ENCODE measurements around the gene TASP1. TPM values are rescaled to one million over a fixed set of nuclear protein-coding genes. Genes with fewer than 3 reads are reported as not detected.
A peak's percentile ranks its signal among the peaks of the same experiment; 100 is the strongest.

The TASP1 gene
- total and polyA plus RNA-seq, 10 of the 15 experiments (the other 5 are each of a cell fraction or from before 2014, with no cell fraction given) = 7.4 to 17.8 (median 10.5) TPM

- TF ChIP-seq MLLT1 (IDR thresholded peaks at IDR 0.05) (no peak), CBX5 (IDR thresholded peaks at IDR 0.05; ENCODE audit: low read depth) (no peak)
Measured at GRCh38 chr20:13342469-13343242, 296.1 kb downstream of the TASP1 start (continued).

DNA sequence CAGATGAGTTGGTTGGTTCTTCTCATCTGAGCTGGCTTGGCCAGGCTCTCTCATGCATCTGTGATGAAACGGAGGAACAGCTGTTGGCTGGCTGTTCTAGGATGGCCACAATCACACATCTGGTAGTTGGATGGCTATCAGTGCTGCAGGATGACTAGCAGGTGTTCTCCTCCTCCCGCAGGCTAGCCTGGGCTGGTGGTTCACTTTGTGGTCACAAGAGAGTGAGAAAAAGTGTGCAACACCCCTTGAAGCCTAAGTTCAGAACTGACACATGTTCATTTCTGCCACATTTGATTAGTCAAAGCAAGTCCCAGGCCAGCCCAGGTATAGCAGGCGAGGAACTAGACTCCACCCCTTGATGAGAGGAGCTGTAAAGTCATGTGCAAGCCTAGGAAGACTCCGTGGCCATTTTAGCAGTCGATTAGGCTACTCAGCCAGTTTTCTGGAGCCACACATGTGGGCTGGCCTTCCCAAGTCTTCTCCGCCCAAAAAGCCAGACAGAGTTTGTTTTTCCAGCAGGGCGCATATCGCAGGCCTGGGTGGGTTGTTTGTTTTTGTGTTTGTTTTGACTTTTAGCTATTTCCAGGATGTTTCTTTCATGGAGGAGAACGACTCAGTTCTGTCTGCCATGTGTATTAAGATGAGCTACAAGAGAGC lies 296.9 kb downstream of the TASP1 start:
- ATAC-seq (peak; percentile 35), DNase-seq (ENCODE audit: low read depth, low spot score) (no peak), FAIRE-seq (no peak)
- Histone ChIP-seq H3K9me3 (replicated peaks; ENCODE audit: control insufficient read depth, insufficient read depth, low read length) (no peaks in the 10 kb centered on the region), H3K9ac (ENCODE audit: control insufficient read depth, insufficient read depth, low read length) (no peak overlapping the region), H3K4me2 (ENCODE audit: control insufficient read depth, insufficient read depth) (no peak overlapping the region), H3K36me3 (ENCODE audit: control insufficient read depth in 2 of 2, insufficient read depth in 2 of 2, low read length in 1 of 2) (no peaks in the 10 kb centered on the region), H4K20me1 (ENCODE audit: control insufficient read depth, insufficient read depth) (no peaks in the 10 kb centered on the region), H3K27ac (ENCODE audit: control insufficient read depth, insufficient read depth) (no peak overlapping the region), H3K79me2 (ENCODE audit: control insufficient read depth, insufficient read depth, low read length) (no peaks in the 10 kb centered on the region), H3K4me3 (no peak overlapping the region), H2AFZ (ENCODE audit: control insufficient read depth, low read depth, low read length) (no peak overlapping the region), H3K4me1 (ENCODE audit: control insufficient read depth, insufficient read depth, low read length) (no peaks in the 10 kb centered on the region; the same call in 1 of the 2 replicates), H3K27me3 (replicated peaks in 1 of 2; ENCODE audit: control insufficient read depth in 2 of 2, insufficient read depth in 2 of 2, low read length in 1 of 2) (no peaks in the 10 kb centered on the region)
- intact Hi-C loops (cut with micrococcal nuclease; ENCODE audit: unreplicated experiment) (no loop called here), in situ Hi-C loops (cut with MboI) (no loop called here)
- 41% methylated on average over 9 of the region's 9 CpGs for WGBS (ENCODE audit: insufficient coverage, insufficient replicate concordance, low lambda C conversion rate, missing lambda C conversion rate)
- RAD21 ChIA-PET (ENCODE audit: unreplicated experiment) = interaction anchor here (0.8 to 5.7 kb wide), 6 partner anchors 9 to 221 kb away, joined by 4 to 54 read pairs (median 10); no protein-coding TSS in a partner anchor
- CTCF ChIA-PET = interaction anchor here (0.9 to 3.8 kb wide), 6 partner anchors 11 to 232 kb away, joined by 3 to 19 read pairs (median 3); no protein-coding TSS in a partner anchor
- POLR2A ChIA-PET = interaction anchor here (0.8 kb wide), 1 partner anchor 11 kb away, joined by 4 read pairs; no protein-coding TSS in a partner anchor
- SMC1A ChIA-PET (ENCODE audit: uncharacterized antibody, unreplicated experiment) = interaction anchor here (0.9 to 14.3 kb wide), 11 partner anchors 10 to 205 kb away, joined by 3 to 165 read pairs (median 6); no protein-coding TSS in a partner anchor
- no TSS peak for BruUV-seq (replicated peaks)
- TF ChIP-seq SIX5 (IDR thresholded peaks at IDR 0.05; ENCODE audit: low read depth, low read length, severe bottlenecking) = no peak
- peak; percentile 82 for TF ChIP-seq TCF12 (IDR thresholded peaks at IDR 0.05; ENCODE audit: low read depth, low read length)
- no peak for TF ChIP-seq NRF1 (conservative IDR thresholded peaks at IDR 0.05; ENCODE audit: low read depth, low read length)
- TF ChIP-seq IRF4 (IDR thresholded peaks at IDR 0.05; ENCODE audit: low read depth, low read length) = no peak
- no peak for TF ChIP-seq NR2F1 (conservative IDR thresholded peaks at IDR 0.05)
- no peak for TF ChIP-seq NR2C2 (IDR thresholded peaks at IDR 0.05; ENCODE audit: borderline replicate concordance, control insufficient read depth, insufficient read length, low read depth)
- no peak for TF ChIP-seq CBX3 (IDR thresholded peaks at IDR 0.05; ENCODE audit: borderline replicate concordance, low read depth)
- no peak for TF ChIP-seq ASH2L (IDR thresholded peaks at IDR 0.05; ENCODE audit: borderline replicate concordance, low read depth)
- peak; percentile 58; the same call in 1 of the 2 replicates for TF ChIP-seq TCF3 (IDR thresholded peaks at IDR 0.05; ENCODE audit: borderline replicate concordance, insufficient read depth, low read depth, low read length)
- TF ChIP-seq ZBTB11 (CRISPR knock-in tag; IDR thresholded peaks at IDR 0.05) = no peak
- no peak for TF ChIP-seq MEF2A (IDR thresholded peaks at IDR 0.05; ENCODE audit: insufficient read depth, low read depth, low read length)
- no peak for TF ChIP-seq IKZF1 (conservative IDR thresholded peaks at IDR 0.05)
- TF ChIP-seq, protein P1, sequence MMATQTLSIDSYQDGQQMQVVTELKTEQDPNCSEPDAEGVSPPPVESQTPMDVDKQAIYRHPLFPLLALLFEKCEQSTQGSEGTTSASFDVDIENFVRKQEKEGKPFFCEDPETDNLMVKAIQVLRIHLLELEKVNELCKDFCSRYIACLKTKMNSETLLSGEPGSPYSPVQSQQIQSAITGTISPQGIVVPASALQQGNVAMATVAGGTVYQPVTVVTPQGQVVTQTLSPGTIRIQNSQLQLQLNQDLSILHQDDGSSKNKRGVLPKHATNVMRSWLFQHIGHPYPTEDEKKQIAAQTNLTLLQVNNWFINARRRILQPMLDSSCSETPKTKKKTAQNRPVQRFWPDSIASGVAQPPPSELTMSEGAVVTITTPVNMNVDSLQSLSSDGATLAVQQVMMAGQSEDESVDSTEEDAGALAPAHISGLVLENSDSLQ (IDR thresholded peaks at IDR 0.05) = no peak

Data from GM12878 (cell line).